WTC11 (cell line): ENCODE results near the gene TDRKH.

Source experiments
- ATF6 ChIP-seq: sonication (generic); formaldehyde crosslinking; IDR thresholded peaks from 2 replicates; pipeline ENCODE4 v1.8.1; 2023; ENCODE audit warnings: mild to moderate bottlenecking, missing genetic modification reagents
- CTCF ChIP-seq: fragments of 200-600 bp; IDR thresholded peaks from 2 replicates; pipeline ENCODE4 v1.8.0; 2022; ENCODE audit warnings: antibody characterized with exemption

GRCh38 chr1:151790940-151791651, 796 bp upstream of the TDRKH start:
- TF ChIP-seq CTCF (no peak), ATF6 (CRISPR knock-in tag) (no peak)
